ENCODE data around the gene RYR1.
"Not testable (repeated sequence)": the region's sequence is repeated elsewhere in the genome, so short reads cannot be mapped to it uniquely, and the experiment has no call there.

Gene RYR1

GRCh38 chr19:38549942-38550341, 116.5 kb downstream of the RYR1 start:
- H3K4me3 ChIP-seq (ENCODE audit: low read depth, low read length): no peak overlapping the region
- no peak for DNase-seq (ENCODE audit: low read depth)

DNA sequence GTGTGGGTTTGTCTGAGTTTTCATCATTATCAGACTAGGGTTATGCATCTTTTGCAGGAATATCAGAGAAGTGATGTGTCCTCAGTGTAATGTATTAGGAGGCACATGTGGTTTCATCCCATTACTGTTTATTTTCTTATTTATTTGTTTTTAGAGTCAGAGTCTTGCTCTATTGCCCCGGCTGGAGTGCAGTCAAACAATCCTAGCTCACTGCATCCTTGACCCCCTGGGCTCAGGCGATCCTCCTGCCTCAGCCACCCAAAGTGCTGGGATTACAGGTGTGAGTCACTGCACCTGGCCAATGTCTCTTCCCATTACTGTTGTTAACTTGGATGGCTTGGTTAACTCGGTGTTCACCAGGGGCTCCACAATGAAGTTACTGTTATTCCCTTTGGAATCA, 116.9 kb downstream of the RYR1 start:
- no peak for DNase-seq (ENCODE audit: low read depth)

DNA sequence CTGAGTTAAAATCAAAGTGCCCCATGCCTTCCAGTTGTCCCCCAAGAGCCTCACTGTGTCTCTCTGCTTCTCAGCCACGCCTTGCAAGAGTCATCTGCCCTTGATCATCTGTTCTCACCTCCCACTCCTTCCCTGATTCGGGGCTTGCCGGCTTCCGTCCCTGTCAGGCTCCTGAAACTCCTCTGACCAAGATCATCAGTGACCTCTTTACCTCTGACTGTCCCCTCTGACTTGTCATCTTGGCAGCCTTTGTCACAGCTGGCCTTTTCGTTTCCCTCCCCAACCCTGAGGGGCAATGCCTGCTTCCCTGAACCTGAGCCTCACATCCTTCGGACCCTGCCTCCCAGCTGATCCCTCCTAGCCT, 117.9 kb downstream of the RYR1 start:
- H3K4me3 ChIP-seq (ENCODE audit: low read depth, low read length): no peak overlapping the region
- DNase-seq (ENCODE audit: low read depth): no peak

More for the DNA sequence above, 116.9 kb downstream of the RYR1 start:
- H3K4me3 ChIP-seq (ENCODE audit: low read depth, low read length): no peak overlapping the region

- DNase-seq (ENCODE audit: low read depth); H3K4me3 ChIP-seq (ENCODE audit: low read depth, low read length): not testable (repeated sequence)
Measured at GRCh38 chr19:38553239-38553638, 119.7 kb downstream of the RYR1 start.

GRCh38 chr19:38554676-38555141, 121.2 kb downstream of the RYR1 start:
- no peak for DNase-seq (ENCODE audit: low read depth)
- H3K4me3 ChIP-seq (ENCODE audit: low read depth, low read length): no peak overlapping the region

DNA sequence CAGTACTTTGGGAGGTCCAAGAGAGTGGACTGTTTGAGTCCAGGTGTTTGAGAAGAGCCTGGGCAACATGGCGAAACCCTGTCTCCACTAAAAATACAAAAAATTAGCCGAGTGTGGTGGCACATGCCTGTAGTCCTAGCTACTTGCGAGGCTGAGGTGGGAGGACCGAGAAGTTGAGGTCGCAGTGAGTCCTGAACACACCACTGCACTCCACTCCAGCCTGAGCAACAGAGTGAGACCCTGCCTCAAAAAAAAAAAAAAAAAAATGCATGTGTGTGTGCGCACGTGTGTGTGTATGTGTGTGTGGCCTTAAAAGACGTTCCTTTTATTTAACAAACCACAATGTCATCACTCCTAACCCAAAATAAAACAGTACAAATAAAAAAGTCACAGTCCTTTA, 121.7 kb downstream of the RYR1 start:
- no peak overlapping the region for H3K4me3 ChIP-seq (ENCODE audit: low read depth, low read length)
- no peak for DNase-seq (ENCODE audit: low read depth)

- no peak for DNase-seq (ENCODE audit: low read depth)
- H3K4me3 ChIP-seq (ENCODE audit: low read depth, low read length): no peak overlapping the region
Measured at GRCh38 chr19:38556521-38557174, 123.2 kb downstream of the RYR1 start.

DNA sequence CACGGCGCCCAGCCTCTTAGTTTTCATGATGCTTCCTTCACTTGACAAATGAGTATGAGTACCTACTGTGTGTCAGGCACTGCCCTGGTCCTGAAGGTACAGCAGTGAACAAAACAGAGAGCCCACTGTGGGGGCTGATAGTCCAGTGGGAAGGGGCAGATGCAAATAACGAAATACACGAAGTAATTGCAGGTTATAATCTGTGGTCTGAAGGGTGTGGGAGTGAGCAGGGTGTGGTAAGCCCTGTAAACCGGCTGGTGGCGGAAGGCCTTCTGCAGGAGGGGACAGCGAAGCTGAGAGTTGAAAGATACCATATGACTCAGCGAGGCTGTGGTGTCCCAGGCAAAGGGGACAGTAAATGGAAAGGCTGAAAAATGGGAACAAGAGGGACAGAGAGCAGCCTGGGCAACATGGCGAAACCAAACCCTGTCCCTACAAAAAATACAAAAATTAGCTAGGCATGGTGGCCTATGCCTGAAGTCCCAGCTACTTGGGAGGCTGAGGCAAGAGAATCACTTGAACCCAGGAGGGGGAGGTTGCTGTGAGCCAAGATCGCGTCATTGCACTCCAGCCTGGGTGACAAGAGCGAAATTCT, 123.8 kb downstream of the RYR1 start:
- DNase-seq (ENCODE audit: low read depth): no peak
- no peak overlapping the region for H3K4me3 ChIP-seq (ENCODE audit: low read depth, low read length)

DNA sequence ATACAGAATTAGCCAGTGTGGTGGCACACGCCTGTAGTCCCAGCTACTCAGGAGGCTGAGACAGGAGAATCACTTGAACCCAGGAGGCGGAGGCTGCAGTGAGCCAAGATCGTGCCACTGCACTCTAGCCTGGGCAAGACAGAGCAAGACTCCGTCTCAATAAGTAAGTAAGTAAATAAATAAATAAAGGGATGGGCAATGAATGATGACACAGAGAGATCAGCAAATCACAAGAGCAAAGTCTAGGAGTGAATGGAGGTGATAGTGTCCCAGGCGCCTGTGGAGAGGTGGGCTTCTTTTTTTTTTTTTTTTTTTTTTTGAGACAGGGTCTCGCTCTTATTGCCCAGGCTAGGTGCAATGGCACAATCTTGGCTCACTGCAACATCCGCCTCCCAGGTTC, 125.4 kb downstream of the RYR1 start:
- not testable (repeated sequence) for DNase-seq (ENCODE audit: low read depth); H3K4me3 ChIP-seq (ENCODE audit: low read depth, low read length)

- no peak for DNase-seq (ENCODE audit: low read depth)
- H3K4me3 ChIP-seq (ENCODE audit: low read depth, low read length): no peak overlapping the region
Measured at GRCh38 chr19:38559428-38560401, 126.2 kb downstream of the RYR1 start.

- no peak for DNase-seq (ENCODE audit: low read depth)
- H3K4me3 ChIP-seq (ENCODE audit: low read depth, low read length): no peak overlapping the region
Measured at GRCh38 chr19:38561053-38561606, 127.6 kb downstream of the RYR1 start.

DNA sequence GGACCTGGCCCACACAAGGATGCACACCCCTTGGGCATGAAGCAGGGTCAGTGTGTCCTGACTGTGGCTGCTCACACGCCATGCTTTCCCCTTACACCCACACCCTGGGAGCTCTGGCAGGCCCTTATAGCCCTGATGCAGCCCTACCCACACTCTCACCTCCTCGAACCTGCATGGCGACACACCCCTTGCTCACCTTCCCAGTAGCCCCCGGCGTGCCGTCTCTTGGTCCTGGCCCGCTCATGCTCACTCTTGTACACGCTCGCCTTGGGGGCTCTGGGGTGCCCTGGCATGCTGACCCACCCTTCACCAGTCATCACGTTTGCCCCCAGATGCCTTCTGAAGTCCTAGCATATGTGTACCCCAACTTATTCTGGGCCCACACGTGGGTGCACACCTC, 128.2 kb downstream of the RYR1 start:
- H3K4me3 ChIP-seq (ENCODE audit: low read depth, low read length): no peak overlapping the region
- DNase-seq (ENCODE audit: low read depth): no peak

DNA sequence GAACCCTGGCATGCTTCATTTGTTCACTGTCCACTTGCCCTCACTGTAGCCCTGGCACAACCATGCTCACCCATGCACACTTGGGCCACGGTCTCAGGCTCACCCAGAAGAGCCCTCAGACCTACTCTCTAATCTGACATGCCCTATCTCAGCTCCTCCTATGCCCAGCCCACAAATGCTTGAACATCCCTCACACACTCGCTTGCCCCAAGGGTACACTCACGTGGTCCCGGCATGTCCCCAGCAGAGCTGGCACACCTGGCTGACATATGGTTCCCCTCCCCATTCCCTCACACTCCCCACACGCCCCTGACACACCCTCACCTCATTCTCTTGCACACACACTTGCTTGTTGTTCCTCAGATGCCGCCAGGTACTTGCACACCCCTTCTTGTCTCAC, 128.6 kb downstream of the RYR1 start:
- no peak for DNase-seq (ENCODE audit: low read depth)
- H3K4me3 ChIP-seq (ENCODE audit: low read depth, low read length): no peak overlapping the region

GRCh38 chr19:38563475-38563874, 130.0 kb downstream of the RYR1 start:
- no peak for DNase-seq (ENCODE audit: low read depth)
- no peak overlapping the region for H3K4me3 ChIP-seq (ENCODE audit: low read depth, low read length)

DNA sequence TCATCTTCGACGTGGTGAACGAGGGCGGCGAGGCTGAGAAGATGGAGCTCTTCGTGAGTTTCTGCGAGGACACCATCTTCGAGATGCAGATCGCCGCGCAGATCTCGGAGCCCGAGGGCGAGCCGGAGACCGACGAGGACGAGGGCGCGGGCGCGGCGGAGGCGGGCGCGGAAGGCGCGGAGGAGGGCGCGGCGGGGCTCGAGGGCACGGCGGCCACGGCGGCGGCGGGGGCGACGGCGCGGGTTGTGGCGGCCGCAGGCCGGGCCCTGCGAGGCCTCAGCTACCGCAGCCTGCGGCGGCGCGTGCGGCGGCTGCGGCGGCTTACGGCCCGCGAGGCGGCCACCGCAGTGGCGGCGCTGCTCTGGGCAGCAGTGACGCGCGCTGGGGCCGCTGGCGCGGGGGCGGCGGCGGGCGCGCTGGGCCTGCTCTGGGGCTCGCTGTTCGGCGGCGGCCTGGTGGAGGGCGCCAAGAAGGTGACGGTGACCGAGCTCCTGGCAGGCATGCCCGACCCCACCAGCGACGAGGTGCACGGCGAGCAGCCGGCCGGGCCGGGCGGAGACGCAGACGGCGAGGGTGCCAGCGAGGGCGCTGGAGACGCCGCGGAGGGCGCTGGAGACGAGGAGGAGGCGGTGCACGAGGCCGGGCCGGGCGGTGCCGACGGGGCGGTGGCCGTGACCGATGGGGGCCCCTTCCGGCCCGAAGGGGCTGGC, 131.6 kb downstream of the RYR1 start:
- no peak overlapping the region for H3K4me3 ChIP-seq (ENCODE audit: low read depth, low read length)
- no peak for DNase-seq (ENCODE audit: low read depth)

DNA sequence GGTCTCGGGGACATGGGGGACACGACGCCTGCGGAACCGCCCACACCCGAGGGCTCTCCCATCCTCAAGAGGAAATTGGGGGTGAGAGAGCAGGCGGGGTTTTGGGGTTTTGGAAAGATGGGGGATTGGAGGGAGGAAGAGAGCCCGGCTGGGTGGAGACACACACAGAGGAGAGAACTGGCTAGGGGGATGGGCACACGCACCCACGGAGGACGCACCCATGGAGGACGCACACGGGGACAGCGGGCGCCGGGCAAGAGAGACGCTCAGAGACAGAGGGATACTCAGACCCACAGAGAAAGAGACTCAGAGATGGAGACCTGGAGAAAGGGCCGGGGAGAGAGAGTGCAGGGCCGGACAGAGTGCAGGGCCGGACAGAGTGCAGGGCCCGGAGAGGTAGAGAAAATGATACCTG, 132.2 kb downstream of the RYR1 start:
- DNase-seq (ENCODE audit: low read depth): no peak
- H3K4me3 ChIP-seq (ENCODE audit: low read depth, low read length): no peak overlapping the region

DNA sequence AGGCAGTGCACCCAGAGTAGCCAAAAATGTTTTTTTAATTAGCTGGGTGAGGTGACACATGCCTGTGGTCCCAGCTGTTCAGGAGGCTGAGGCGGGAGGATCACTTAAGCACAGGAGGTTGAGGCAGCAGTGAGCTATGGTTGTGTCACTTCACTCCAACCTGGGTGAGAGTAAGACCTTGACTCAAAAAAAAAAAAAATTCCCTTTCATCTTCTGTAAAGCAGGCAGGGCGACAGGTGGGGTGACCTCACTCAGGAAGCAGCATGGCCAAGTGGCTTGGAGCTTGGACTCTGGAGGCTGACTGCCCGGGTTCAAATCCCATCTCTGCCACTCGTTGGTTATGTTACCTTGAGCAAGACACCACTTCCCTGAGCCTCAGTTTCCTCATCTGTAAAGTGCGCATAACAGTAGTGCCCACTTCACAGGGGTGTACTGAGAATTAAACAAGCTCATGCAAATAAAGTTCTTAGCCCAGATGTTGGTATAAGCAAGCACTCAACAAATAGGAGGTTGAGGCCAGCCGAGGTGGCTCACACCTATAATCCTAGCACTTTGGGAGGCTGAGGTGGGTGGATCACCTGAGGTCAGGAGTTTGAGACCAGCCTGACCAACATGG, 136.0 kb downstream of the RYR1 start:
- no peak for DNase-seq (ENCODE audit: low read depth)
- no peak overlapping the region for H3K4me3 ChIP-seq (ENCODE audit: low read depth, low read length)

DNA sequence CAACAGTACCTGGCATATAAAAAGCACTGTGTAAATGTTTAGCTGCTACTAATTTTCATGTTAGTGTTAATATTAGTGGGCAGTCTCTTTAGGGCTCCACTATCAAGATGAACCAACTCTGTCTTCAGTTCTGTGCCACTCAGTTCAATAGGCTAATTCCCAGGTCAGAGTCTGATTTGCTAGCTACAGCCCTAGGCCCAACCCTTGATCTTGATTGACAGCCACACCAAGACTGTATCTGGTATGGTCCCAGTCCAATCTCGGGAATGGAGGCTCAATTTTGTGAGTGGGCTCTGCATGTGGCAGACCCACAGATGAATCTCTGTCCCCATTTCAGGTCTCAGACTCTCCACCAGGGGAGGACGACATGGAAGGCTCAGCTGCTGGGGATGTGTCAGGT, 138.2 kb downstream of the RYR1 start:
- DNase-seq (ENCODE audit: low read depth): no peak
- no peak overlapping the region for H3K4me3 ChIP-seq (ENCODE audit: low read depth, low read length)

DNA sequence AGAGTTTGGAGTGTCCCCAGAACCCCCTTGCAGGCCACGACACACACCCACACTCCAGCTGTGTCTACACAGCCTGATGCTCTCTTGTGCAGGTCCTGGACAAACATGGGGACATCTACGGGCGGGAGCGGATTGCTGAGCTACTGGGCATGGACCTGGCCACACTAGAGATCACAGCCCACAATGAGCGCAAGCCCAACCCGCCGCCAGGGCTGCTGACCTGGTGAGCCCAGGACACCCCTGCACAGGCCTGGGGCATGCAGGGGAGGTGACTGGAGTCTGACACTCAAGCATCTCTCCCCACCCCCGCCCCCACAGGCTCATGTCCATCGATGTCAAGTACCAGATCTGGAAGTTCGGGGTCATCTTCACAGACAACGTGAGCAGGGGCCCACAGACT, 144.3 kb downstream of the RYR1 start:
- no peak overlapping the region for H3K4me3 ChIP-seq (ENCODE audit: low read depth, low read length)
- DNase-seq (ENCODE audit: low read depth): no peak

All from skeletal muscle cell (primary cell).